DMS53 treated with DMSO at 0.1 percent for 48 hours (cell line): ENCODE data around the gene BEND3.
"Not testable (repeated sequence)": the region's sequence is repeated elsewhere in the genome, so short reads cannot be mapped to it uniquely, and the experiment has no call there.

ENCODE experiments used
- DNase-seq: peaks from one replicate; lab custom pipeline; 2025; ENCODE audit not compliant: unreplicated experiment; lab: John Stamatoyannopoulos, UW

BEND3 gene

DNA sequence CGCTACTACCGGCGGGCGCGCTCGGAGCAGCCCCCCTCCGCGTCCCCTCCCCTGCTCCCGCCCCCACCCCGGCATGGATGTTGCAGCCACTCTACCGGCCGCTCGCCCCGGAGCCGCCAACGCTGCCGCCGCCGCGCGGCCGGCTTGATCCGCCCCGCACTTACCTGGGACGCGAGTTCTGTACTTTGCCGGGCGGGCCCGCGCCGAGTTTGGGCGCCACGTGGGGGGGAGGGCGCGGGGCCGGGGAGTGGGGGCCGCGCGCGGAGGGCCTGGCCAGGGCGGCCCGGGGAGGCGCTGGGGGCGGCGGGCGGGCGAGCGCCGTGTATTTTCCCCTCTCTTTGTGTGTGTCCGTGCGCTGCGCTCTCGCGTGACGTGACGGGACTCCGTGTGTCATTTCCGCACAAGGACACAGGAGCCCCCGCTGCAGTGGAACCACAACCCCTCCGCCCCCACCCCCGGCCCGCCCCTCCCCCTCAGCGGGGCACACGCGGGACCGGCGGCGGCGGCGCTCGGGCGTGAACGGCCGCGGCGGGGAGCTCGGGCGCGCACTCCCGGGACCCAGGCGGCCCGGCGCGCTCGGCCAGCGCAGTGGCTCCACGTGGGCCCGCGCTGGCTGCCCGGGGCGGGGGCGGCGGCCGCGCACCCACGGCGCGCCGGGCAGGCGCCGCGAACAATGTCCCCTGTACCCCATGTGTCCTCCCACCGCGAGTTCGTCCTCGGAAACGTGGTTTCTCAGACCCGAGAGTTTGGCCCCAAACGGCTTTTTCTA lies at the start of gene BEND3:
Gene BEND3 (minus strand): TSS at position 590 of the 769 bp plus-strand sequence. CDS start 16,230 bp downstream, outside the sequence.
- peak; percentile 1 for DNase-seq

GRCh38 chr6:107164299-107164698 lies 49.0 kb upstream of the BEND3 start:
- not testable (repeated sequence) for DNase-seq

DNA sequence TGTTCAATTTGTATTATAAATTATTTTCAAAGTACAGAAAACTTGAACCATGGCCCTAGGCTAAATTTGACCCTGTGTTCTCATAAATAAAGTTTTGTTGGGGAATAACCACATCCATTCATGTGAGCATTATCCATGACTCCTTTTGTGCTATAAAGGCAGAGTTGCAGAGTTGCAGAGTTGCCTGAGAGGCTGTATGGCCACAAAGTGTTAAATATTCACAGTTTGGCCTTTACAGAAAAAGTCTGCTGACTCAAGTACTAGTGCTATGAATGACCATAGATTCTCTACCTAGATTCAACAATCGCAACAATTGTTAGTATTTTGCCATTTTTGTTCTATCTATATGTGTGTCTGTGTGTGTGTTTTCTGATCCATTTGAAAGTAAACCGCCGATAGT lies 46.2 kb upstream of the BEND3 start:
- DNase-seq: no peak

- no peak for DNase-seq
Observed at GRCh38 chr6:107156617-107157016, 41.3 kb upstream of the BEND3 start.

- DNase-seq: no peak
Observed at GRCh38 chr6:107154801-107155160, 39.5 kb upstream of the BEND3 start.

GRCh38 chr6:107154131-107154800 lies 39.0 kb upstream of the BEND3 start:
- peak; percentile 72 for DNase-seq

DNA sequence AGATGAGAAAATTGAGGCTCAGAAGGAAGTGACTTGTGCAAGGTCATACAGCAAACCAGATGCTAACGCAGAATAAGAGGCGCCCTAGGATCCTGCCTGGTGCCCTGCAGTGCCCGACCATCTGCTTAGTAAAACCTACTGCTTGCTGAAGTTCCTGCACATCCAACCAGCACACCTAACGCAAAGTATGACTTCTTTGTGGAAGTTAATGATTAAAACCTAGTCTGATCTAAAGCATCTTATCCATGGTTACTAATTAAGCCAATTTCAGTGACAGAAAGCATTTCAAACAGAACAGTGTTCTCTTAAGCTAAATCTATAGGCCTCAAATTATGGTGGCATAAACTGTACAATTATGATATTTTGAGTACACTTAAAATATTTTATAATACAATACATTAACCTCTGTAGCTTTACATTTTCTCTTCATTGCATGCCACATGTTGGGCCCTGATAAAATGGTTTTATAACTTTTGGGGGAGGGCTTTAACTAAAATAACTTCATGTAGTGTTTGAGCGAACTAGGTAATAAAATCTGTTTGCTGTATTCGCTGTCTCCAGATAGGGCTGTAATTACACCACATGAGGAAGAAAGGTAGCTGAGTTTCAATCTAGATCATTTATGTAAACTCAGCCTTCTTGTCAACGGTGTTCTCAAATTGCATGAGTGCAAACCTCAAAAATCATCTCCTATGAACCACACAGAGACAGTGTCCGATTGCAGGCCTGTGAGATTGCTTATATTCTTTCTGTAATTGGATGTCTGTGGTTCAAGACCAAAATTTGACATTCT lies 37.5 kb upstream of the BEND3 start:
- peak; percentile 74 for DNase-seq

GRCh38 chr6:107144666-107145065 lies 29.4 kb upstream of the BEND3 start:
- no peak for DNase-seq

DNA sequence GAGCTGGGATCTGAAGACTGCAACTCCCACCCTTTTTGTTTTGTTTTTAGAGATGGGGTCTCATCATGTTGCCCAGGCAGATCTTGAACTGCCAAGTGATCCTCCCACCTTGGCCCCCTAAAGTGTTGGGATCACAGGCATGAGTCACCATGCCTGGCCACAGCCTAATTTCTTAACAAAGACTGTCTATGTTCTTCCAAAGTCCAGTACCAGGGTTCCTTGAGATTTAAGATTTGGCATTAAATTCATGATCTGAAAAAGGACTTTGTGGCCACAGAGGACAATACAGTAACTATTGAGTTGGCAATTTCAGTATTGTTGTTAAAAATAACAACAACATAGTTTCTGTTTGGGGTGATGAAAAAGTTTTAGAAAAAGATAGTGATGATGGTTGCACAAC lies 28.7 kb upstream of the BEND3 start:
- DNase-seq: no peak

- no peak for DNase-seq
Observed at GRCh38 chr6:107140581-107140980, 25.3 kb upstream of the BEND3 start.

- not testable (repeated sequence) for DNase-seq
Observed at GRCh38 chr6:107136324-107136723, 21.0 kb upstream of the BEND3 start.

- not testable (repeated sequence) for DNase-seq
Observed at GRCh38 chr6:107135048-107135680, 19.8 kb upstream of the BEND3 start.

DNA sequence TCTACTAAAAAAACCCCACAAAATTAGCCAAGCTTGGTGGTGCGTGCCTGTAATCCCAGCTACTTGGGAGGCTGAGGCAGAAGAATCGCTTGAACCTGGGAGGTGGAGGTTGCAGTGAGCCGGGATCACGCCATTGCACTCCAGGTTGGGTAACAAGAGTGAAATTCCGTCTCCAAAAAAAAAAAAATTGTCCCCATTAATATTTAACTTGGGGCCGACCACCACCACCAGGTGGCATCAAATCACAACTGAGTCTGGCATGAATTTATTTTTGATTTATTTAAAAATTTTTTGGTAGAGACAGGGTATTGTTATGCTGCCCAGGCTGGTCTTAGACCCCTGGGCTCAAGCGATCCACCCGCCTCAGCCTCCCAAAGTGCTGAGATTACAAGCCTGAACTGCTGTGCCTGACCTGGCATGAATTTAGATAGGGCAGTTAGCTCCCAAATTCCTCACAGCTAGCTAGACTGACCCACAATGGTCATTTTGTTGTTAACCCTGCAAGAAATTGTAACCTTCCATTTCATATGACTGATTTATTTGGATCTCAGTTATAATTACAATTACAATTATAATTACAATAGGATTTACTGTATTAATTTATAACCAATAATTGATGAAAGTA lies 17.1 kb upstream of the BEND3 start:
- peak; percentile 3 for DNase-seq

GRCh38 chr6:107129370-107129925 lies 14.1 kb upstream of the BEND3 start:
- peak; percentile 18 for DNase-seq

DNA sequence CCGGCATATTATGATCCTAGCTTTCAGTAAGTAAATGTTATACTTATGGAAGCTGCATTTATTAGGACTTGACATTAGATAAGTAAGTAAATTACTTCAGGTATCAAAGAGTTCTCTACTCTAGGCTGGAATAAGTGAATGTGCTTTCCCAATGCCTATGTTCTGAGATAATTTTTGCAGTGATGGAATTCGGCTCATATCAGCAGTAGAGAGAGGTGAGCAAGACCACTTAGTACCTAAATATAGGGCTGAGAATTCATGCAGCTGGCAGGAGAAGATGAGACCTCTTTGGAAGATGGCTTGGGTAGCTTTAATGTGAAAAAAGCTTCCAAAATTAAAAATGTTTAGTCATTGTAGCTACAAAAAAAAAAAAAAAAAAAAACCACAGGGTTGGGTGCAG lies 13.3 kb upstream of the BEND3 start:
- DNase-seq: no peak

GRCh38 chr6:107128175-107128574 lies 12.9 kb upstream of the BEND3 start:
- DNase-seq: no peak

DNA sequence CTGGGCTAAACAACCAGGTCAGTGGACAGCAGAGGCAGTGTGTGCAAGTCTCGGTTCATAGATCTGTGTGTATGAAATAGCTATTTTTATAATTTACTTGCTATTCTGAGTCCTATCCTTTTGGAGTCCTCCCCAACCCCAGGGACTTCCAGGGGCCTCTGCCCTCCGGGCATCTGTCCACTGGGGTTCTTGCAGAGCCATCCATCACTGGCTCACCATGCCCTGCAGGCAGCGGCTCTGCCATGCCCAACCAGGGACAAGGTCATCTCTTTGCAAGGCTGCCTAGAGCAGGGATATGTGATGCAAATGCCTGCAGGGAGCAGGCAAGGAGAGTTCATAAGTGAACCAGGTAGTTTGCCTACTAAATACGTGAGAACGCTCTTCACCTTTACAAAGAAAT lies 10.5 kb upstream of the BEND3 start:
- no peak for DNase-seq

DNA sequence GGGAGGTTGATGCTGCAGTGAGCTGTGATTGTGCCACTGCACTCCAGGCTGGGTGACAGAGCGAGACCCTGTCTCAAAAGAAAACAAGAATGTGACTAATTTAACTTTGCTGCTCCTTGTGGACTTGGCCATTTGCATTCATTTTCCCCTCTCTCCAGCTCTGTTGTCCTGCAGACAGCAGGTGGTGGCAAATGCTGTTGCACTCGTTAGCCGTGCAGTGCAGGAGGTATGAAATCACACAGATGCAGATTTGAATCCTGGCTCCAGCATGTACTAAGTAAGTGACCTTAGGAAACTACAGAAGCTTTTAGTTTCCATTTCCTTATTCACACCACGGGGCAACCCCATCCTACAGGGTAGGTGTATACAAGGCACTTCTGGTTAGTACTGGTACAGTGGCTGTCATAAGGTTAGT lies 9.6 kb upstream of the BEND3 start:
- DNase-seq: no peak

GRCh38 chr6:107123501-107123900 lies 8.2 kb upstream of the BEND3 start:
- no peak for DNase-seq

- no peak for DNase-seq
Observed at GRCh38 chr6:107122748-107123147, 7.4 kb upstream of the BEND3 start.
